DMS153 treated with DMSO at 0.1 percent for 48 hours (cell line): ENCODE results near the gene KRT32.

Experiments
- DNase-seq: peaks from one replicate; lab custom pipeline; 2025; ENCODE audit not compliant: unreplicated experiment; lab: John Stamatoyannopoulos, UW

The KRT32 gene

DNA sequence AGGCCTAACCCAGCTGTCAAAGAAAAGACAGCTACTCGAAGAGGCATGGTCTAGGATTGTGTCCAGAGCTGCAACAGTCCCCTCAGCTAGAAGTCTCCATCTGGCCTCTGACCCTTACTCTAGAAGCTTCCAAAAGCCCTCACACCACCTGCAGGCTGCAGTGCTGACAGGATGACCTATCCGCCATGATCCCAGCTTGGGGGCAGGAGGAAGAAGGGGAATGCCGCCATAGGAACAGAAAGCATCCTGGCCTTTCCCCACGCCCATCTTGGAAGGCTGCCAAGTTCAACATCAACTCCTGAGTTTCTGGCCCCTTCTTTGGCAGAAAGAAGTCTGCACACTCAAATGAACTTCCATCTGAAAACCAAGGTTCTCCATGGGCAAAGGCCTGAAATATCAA lies 25.6 kb upstream of the KRT32 start:
- peak; percentile 80 for DNase-seq

DNA sequence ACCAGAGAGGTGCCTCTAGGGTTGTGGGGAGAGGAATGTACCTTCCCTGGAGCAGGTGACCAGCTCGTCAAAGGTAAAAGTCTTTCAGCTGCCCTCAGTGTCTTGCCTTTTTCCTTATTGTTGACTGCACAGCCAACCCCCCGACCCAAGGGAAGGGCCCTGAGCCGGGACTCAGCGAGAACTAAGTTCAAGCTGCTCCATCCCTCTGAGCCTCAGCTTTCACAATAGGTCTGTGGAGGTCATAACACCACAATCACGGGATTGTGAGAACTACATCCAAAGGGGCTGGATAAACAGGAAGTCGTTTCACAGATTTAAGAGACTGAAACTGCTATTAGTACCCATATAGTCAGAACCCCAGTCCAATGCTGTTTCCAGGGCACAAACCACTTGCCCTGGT lies 25.2 kb upstream of the KRT32 start:
- no peak for DNase-seq

DNA sequence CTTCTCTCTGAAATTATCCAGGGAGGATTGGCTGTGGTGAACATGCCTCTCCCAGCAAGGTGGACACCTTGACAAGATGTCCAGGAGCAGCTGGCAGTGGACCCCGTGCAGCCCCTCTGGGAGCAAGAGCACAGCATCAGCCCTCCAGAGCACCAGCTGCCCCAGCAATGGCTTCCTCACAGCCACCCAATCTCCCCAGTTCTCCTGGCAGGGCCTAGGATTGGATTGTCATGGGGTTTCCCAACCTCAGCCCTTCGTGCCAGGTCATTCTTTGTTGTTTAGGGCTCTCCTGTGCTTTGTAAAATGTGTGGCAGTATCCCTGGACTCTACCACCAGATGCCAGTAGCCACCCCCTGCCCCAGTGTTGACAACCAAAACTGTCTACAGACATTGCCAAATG lies 24.3 kb upstream of the KRT32 start:
- DNase-seq, result no peak

DNA sequence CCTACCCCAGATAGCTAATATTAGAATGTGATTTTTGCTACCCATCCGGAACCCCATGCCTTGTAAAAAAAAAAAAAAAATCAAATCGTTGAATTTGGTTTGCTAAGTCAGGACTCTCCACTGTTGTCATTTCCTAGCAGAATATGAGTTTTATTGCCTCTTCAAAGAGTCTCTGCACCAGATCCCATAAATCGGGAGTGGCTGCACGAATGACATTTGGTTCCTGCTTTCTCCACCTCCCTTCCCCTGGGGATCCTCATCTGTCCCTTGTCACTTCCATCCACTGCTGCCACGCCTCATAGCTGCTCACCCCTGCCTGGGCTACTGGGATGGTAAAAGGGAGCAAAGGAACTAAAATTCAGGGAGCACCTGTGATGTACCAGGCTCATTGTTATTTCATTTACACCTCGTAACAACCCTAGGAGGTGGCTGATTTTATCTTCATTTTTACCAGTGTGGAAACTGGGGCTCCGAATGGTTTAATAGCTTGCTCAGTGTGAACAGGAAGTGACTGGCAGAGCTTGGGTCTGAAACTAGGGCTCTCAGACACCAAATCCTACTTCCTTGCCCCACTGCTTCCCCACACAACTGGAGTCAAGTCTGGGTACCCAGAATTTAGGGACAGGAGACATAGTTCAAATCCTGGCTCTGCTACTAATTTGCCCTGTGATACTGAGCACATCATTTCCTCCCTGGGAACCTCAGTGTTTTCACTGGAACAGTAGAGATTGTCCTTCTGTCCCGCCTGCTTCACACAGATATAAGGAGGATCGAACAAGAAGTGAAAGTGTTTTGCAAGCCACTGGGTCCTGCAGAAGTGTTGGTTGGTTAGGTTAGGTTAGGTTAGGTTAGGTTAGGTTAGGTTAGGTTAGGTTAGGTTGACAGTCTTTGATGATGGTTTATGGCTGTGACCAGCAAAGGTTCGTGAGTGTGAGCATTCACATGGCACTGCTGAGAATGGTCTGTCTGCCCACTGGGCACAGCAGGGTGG lies 23.1 kb upstream of the KRT32 start:
- peak; percentile 32 for DNase-seq

DNA sequence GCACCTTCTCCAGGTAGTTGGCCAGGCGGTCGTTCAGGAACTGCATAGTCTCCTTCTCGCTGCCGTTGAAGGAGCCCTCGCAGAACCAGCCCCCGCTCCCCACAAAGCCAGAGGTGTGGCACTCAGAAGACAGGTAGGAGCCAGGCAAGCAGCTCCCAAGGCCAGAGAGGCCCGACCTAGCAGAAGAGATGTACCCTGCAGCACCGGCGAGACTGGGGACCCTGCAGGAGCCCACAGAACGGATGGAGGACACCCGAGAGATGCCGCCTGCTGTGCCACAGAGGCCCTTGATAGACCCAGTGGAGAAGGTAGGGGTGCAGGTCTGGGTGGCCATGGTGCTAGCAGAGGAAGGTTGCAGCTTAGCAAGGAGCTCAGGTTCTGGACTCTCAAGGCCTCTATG lies 22.3 kb upstream of the KRT32 start, which contains the start of gene KRT36:
KRT36 (minus strand) TSS at position 380 of the 400 bp plus-strand sequence; CDS start at position 334, 46 bp downstream.
- DNase-seq, result no peak

DNA sequence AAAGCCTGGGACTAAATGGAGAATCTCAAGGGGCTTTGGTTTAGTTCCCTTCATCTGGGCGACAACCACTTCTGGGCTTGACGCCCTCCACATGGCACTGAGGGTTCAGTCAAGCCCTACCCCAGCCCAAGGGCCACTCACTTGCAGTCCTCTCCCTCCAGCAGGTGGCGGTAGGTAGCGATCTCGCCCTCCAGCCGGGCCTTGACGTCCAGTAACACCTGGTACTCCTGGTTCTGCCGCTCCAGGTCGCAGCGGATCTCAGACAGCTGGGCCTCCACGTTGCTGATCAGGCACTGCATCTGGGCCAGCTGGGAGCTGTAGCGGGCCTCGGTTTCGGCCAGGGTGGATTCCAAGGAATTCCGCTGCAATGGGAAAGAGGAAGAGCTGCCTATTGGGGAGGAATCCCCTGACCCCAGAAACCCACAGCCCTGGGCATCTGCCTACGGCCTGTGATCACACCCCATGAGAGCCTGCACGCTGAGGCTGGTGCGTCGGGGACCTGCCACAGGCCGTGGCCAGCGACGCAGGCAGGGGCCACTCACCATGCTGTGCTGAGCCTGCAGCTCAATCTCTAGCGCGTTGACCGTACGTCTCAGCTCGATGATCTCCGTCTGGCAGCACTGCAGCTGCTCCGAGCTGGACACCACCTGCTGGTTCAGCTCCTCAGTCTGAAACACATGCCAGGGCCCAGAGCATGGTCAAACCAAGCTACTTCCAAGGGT lies 19.8 kb upstream of the KRT32 start:
- no peak for DNase-seq

DNA sequence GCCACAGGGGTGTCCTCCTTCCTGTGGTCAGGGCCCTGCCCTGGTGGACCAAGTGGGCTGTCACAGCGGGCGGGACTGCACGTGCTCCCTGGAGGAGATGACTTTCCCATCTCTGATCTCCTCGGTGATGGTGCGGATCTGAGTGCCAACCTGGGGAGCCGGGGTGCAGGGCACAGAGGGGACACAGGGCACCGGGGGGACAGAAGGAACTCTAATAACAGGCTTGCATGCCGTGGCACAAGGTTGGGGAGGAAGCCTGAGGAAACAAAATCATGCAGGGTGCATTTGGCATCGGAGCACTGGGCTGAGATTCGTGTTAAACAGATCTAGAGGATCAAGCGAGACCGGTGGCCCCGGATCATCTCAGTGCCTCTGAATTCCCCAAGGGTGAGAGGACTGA lies 19.1 kb upstream of the KRT32 start:
- no peak for DNase-seq

DNA sequence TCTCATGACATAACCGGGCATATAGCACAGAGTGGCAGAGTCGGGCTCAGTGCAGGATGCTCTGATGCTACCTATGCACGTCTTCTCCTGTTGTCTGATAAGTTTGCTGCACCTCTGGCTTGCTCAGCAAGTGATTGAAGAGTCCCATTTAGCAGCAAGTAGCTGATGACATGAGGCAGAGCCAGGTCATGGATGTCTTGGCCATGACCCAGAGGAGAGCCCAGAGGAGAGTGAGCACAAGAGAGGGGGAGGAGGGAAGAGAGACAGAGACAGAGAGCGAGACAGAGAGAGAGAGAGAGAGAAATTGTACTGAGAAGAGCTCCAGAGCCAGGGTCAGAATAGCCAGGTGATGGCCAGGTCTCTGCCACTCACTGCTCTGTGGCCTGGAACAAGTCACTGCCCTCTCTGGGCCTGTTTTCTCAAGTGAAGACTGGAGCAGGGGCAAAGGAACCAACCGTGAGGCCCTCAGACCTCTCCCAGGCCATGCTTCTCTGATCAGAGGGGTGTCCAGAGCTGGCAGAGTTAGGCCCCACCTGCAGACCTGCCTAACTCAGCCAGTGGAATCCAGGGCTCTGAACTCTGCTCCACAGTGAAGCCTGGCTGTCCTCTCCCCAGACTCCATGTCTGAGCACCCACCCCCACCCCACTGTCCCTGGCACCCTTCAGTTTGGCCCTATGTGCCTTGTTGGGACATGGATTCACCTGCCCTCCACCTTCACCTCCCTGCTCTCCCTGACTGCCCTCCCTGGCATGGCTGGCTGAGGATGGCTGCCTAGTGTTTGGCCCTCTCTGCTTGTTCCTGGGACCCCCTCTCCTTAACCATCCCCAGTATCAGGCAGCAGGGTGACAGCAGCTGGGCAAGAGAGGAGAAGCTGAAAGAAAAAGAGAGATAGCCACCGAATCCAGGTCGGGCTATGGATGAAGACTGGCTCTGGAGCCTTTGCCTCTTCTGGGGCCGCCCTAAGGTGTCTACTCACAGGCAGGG lies 18.0 kb upstream of the KRT32 start:
- no peak for DNase-seq

DNA sequence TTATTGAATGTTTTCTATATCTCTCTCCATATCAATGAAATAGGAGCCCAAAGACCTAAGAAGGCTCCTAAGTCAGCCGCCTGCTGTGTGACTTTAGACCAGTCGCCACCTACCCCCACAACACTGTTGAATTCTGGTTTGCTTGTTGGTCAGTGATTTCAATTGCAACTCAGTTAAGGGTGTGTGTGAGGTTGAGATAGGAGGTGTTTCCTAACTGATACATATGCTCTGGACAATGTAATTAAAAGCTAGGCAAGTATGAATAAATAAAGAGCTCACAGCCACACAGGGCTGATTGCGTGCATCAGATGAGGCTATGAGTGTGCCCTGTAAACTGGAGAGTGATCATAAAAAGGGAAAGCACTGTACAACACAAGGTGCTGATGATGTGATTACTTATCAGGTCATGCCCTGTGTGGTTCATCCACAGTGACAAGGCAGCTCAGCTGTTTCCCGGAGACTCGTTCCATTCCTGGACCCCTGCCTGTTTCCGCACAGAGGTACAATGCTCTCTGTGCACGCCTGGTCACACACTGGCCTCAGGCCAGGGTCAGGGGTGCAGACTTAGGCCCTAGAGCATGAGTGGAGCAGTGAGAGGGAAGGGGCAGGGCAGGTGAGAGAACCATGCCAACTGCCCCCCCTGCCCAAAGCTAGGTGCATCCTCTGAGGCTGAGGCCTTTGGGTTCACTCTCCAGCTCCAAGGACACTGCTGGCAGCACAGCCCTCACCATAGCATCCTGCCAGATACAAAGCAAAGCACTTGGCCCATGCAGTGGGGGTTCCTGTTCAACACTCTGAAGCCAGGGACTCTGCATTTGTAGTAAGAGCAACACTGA lies 17.0 kb upstream of the KRT32 start:
- DNase-seq, result no peak

DNA sequence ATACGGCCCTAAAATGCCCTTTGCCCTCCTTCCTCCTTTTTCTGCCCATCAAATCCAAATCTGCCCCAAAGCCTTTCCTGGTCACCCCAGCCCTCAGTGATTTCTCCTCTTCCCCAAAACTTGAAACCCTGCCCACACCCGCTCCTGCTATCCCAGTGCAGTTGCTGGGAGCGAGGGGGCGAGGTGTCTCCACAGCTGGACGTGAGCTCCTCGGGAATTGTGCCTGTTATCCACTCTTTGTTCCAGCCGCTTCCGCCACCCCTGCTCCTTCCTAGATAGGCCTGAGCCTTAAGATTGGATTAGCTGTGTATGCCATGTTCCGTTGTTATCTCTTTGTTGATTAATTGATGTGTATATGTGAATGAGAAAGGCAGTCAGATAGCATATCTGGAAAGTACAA lies 16.3 kb upstream of the KRT32 start:
- DNase-seq, result no peak

DNA sequence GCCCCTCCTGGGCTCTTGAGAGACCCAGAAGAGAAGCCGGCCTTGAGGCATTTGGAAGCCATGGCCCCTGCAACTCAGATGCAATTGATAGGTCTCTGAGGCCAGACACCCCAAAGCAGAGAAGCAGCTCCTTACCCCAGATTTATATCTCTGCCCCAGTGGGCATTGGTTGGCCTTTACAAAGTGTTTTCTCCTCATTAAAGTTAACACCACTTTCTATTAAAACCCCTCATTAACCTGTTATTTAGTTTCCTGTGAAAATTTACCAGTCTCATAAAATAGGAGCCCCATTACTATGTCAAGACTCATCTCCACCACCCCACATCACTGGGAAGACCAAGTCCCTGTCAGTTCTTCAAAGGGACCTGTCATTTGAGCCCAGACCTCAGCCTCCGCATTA lies 13.8 kb upstream of the KRT32 start, which contains the start of gene KRT35:
KRT35 (minus strand) TSS at position 116 of the 400 bp plus-strand sequence; CDS start at position 62, 54 bp downstream.
- no peak for DNase-seq

DNA sequence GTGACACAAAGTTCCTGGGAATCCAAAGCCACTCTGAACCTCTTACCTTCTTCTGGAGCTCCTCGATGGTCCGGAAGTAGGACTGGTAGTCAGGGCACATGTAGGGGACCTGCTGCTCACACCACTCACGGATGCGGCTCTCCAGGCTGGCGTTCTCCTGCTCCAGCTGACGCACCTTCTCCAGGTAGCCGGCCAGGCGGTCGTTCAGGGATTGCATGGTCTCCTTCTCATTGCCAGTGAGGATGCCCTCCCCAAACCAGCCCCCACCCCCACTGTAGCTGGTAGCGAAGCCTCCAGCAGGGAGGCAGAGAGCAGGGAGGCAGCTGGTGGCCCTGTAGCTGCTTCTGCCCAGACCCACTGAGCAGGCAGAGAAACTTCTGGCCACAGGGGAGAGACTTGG lies 13.4 kb upstream of the KRT32 start:
- no peak for DNase-seq

DNA sequence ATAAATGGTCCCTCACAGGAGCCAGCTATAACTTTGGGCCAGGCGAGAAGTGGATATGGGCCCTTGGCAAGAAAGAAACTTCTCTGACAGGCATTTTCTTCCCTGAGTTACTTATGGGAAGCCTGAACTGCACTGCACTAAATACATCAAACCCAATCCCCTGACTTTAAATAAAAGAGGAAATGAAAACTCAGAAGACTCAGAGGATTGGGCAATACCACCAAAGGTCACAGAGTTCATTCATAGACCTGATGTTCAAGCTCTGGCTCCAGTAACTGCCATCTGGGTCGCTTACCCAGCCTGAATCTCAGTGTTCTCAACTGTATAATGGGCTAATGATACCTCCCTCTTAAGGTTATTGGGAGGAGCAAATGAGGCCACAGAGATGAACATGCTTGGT lies 12.9 kb upstream of the KRT32 start:
- DNase-seq, result no peak

DNA sequence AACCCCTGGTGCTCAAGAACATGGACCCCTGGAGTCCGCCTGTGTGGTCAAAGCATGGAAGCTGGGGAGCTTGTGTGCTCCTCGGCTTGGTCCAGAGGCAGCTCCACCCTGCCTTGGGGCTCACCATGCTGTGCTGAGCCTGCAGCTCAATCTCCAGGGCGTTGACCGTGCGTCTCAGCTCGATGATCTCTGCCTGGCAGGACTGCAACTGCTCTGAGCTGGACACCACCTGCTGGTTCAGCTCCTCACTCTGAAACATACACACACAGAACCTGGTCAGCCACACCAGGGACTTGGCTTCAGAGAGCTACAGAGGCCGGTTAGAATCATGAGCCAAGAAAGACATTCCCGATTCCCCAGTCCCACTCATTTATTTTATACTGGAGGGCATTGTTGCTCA lies 11.1 kb upstream of the KRT32 start:
- no peak for DNase-seq

DNA sequence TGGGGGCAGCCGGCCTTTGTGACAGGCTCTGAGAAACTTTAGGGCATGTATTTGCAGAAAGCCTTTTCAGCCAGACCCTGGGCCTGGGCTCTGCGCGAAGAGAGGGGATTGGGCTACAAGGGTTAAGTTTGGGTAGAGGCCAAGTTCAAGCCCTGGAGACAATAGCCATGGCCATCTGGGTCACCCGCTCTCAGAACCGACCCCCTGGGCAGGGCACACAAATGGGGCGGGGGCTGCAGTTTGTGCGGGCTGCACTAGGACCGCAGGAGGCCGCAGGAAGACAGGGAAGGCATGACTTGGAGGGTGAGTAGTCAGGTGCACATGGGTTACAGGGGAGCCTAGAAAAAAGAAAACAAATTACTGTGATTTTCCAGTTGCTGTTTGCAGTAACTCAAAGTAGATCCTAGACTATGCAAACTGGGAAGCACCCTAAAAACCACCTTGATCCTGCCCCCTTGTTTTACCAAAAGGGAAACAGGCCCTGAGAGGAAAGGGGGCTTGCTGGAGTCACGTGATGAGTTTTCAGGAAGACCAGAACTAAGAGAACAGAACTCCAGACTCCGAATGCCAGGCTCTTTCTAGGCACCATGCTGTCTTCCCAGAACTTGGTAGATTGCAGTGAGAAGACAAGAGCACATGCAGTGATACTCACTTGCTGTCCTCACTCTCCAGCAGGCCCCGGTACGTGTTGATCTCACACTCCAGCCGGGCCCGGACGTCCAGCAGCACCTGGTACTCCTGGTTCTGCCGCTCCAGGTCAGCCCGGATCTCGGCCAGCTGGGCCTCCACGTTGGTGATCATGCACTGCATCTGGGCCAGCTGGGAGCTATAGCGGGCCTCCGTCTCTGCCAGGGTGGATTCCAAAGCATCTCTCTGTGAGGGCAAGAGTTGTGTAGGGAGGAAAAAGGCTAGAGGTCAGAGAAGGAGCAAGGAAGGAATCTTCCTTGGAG lies 10.0 kb upstream of the KRT32 start:
- no peak for DNase-seq

DNA sequence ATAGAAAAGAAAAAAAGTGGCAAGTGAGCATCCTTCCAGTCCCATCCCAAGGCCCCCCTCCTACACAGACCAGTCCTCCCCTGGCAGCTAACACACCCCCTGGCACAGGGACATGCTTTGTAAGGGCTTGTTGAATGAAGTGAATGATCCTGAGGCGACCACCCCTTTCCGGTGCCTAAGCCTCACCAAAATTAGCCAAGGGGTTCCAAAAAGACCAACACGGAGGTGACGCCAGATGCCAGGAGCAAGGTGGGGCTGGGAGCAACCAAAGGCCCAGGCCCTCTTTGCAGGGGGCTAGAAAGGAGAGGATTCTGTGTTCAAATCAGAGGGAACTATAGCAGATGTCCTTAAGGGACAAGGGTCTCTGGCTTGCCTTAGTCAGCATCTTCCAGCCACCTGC lies 8.2 kb upstream of the KRT32 start:
- no peak for DNase-seq

DNA sequence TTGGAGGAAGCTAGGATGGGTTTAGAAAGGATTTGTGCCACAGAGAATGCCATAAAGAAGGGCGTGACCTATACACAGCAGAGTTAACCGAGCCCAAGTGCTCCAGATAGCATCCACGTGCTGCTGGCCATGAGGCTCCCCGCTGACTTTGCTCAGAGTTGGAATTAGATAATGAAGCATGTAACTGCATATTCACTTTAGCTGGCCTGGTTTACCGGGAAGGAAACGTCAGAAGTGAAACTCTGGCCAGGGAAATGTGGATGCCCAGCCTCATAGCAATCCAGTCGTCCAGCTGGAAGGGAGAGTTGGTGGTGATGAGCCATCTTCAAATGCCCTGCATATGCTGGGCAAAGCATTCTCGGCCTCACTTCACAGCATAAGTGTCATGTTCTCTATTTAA lies 7.7 kb upstream of the KRT32 start:
- no peak for DNase-seq

DNA sequence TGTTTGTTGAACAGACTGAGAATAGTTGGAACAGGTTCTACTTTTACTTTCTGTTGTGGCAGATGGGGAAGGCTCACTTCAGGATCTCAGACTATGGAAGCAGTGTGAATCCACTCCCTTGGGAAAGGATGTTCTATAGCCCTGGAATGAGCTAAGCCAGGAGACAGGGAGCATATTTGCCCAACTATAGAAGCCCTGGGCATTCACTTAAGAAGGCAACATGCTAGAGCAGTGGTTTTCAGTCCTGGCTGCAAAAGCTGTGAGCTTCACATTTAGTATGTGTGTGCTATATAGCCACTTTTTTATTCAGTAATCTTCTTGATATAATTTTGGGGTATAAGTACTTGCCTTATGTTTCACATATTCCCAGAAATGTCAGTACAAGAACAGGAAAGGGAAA lies 1.2 kb upstream of the KRT32 start:
- no peak for DNase-seq

DNA sequence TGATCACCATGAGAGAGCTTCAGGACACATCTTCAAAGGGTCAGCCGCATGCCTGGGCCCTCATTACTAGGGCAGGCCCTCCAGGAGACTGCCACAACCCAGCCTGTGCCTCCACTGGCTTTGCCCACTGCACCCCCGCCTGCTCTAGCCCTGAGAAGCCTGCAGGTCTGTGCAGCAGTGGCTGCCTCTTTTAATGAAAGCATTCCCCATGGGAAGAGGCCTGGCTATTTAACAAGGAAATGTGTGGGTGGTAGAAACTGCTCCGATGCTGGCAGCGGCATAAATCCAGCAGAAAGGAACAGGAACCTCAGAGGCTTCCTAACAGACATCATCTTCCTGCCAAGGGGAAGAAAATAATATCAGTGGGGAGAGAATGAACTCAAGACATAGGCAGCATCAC lies 375 bp upstream of the KRT32 start:
- no peak for DNase-seq
